ENCODE measurements around the gene SMOC2.

Gene SMOC2

GRCh38 chr6:168541307-168541706 is 100.3 kb downstream of the SMOC2 start:
- H3K9ac ChIP-seq (ENCODE audit: insufficient read length): no peak overlapping the region
- no peaks in the 10 kb centered on the region for H3K9me3 ChIP-seq (ENCODE audit: low read depth, low read length)
- no peak overlapping the region for H3K4me3 ChIP-seq
- H3K27ac ChIP-seq: no peak overlapping the region
- no peaks in the 10 kb centered on the region for H3K36me3 ChIP-seq (ENCODE audit: insufficient read depth, low read length)
- no peak for TF ChIP-seq EZH2 (IDR thresholded peaks at IDR 0.05)
- TF ChIP-seq FOXP2 (optimal IDR thresholded peaks at IDR 0.05; ENCODE audit: control extremely low read depth, extremely low read length, insufficient read depth): no peak
- TF ChIP-seq POLR2AphosphoS5 (IDR thresholded peaks at IDR 0.05; ENCODE audit: borderline replicate concordance, low read depth, low read length): no peak
- DNase-seq (ENCODE audit: low read depth, low spot score): no peak

- no peak for TF ChIP-seq EZH2 (IDR thresholded peaks at IDR 0.05)
- no peak for TF ChIP-seq POLR2AphosphoS5 (IDR thresholded peaks at IDR 0.05; ENCODE audit: borderline replicate concordance, low read depth, low read length)
- TF ChIP-seq FOXP2 (optimal IDR thresholded peaks at IDR 0.05; ENCODE audit: control extremely low read depth, extremely low read length, insufficient read depth): no peak
- H3K36me3 ChIP-seq (ENCODE audit: insufficient read depth, low read length): no peaks in the 10 kb centered on the region
These were observed 101.3 kb downstream of the SMOC2 start for GRCh38 chr6:168542301-168542700.

GRCh38 chr6:168545428-168545827 is 104.4 kb downstream of the SMOC2 start:
- no peak overlapping the region for H3K4me3 ChIP-seq
- TF ChIP-seq FOXP2 (optimal IDR thresholded peaks at IDR 0.05; ENCODE audit: control extremely low read depth, extremely low read length, insufficient read depth) (no peak), EZH2 (IDR thresholded peaks at IDR 0.05) (no peak), POLR2AphosphoS5 (IDR thresholded peaks at IDR 0.05; ENCODE audit: borderline replicate concordance, low read depth, low read length) (no peak)
- no peak for DNase-seq (ENCODE audit: low read depth, low spot score)
- H3K9me3 ChIP-seq (ENCODE audit: low read depth, low read length): no peaks in the 10 kb centered on the region
- no peak overlapping the region for H3K9ac ChIP-seq (ENCODE audit: insufficient read length)
- H3K27ac ChIP-seq: no peak overlapping the region
- no peaks in the 10 kb centered on the region for H3K36me3 ChIP-seq (ENCODE audit: insufficient read depth, low read length)

More at GRCh38 chr6:168542301-168542700, 101.3 kb downstream of the SMOC2 start:
- Histone ChIP-seq H3K9ac (ENCODE audit: insufficient read length) (no peak overlapping the region), H3K9me3 (ENCODE audit: low read depth, low read length) (no peaks in the 10 kb centered on the region), H3K4me3 (peak overlapping the region; percentile 34), H3K27ac (peak overlapping the region; percentile 37; the same call in 1 of the 2 replicates)
- DNase-seq (ENCODE audit: low read depth, low spot score): no peak

- DNase-seq (ENCODE audit: low read depth, low spot score): no peak
- Histone ChIP-seq H3K9ac (ENCODE audit: insufficient read length) (no peak overlapping the region), H3K9me3 (ENCODE audit: low read depth, low read length) (no peaks in the 10 kb centered on the region), H3K36me3 (ENCODE audit: insufficient read depth, low read length) (no peaks in the 10 kb centered on the region), H3K27ac (no peak overlapping the region), H3K4me3 (no peak overlapping the region)
- no peak for TF ChIP-seq POLR2AphosphoS5 (IDR thresholded peaks at IDR 0.05; ENCODE audit: borderline replicate concordance, low read depth, low read length)
- TF ChIP-seq EZH2 (IDR thresholded peaks at IDR 0.05): no peak
- TF ChIP-seq FOXP2 (optimal IDR thresholded peaks at IDR 0.05; ENCODE audit: control extremely low read depth, extremely low read length, insufficient read depth): no peak
These were observed 105.2 kb downstream of the SMOC2 start for GRCh38 chr6:168546151-168546550.

GRCh38 chr6:168546730-168547129 is 105.7 kb downstream of the SMOC2 start:
- Histone ChIP-seq H3K4me3 (no peak overlapping the region), H3K9ac (ENCODE audit: insufficient read length) (no peak overlapping the region), H3K27ac (no peak overlapping the region), H3K36me3 (ENCODE audit: insufficient read depth, low read length) (no peaks in the 10 kb centered on the region), H3K9me3 (ENCODE audit: low read depth, low read length) (no peaks in the 10 kb centered on the region)
- TF ChIP-seq POLR2AphosphoS5 (IDR thresholded peaks at IDR 0.05; ENCODE audit: borderline replicate concordance, low read depth, low read length): no peak
- no peak for TF ChIP-seq EZH2 (IDR thresholded peaks at IDR 0.05)
- no peak for TF ChIP-seq FOXP2 (optimal IDR thresholded peaks at IDR 0.05; ENCODE audit: control extremely low read depth, extremely low read length, insufficient read depth)
- no peak for DNase-seq (ENCODE audit: low read depth, low spot score)

GRCh38 chr6:168550326-168550725 is 109.3 kb downstream of the SMOC2 start:
- TF ChIP-seq FOXP2 (optimal IDR thresholded peaks at IDR 0.05; ENCODE audit: control extremely low read depth, extremely low read length, insufficient read depth) (no peak), EZH2 (IDR thresholded peaks at IDR 0.05) (no peak), POLR2AphosphoS5 (IDR thresholded peaks at IDR 0.05; ENCODE audit: borderline replicate concordance, low read depth, low read length) (no peak)
- Histone ChIP-seq H3K27ac (no peak overlapping the region), H3K36me3 (ENCODE audit: insufficient read depth, low read length) (no peaks in the 10 kb centered on the region), H3K4me3 (no peak overlapping the region), H3K9me3 (ENCODE audit: low read depth, low read length) (no peaks in the 10 kb centered on the region), H3K9ac (ENCODE audit: insufficient read length) (no peak overlapping the region)
- DNase-seq (ENCODE audit: low read depth, low spot score): no peak

- Histone ChIP-seq H3K9ac (ENCODE audit: insufficient read length) (no peak overlapping the region), H3K36me3 (ENCODE audit: insufficient read depth, low read length) (no peaks in the 10 kb centered on the region), H3K27ac (no peak overlapping the region), H3K4me3 (no peak overlapping the region), H3K9me3 (ENCODE audit: low read depth, low read length) (no peaks in the 10 kb centered on the region)
- no peak for DNase-seq (ENCODE audit: low read depth, low spot score)
- no peak for TF ChIP-seq POLR2AphosphoS5 (IDR thresholded peaks at IDR 0.05; ENCODE audit: borderline replicate concordance, low read depth, low read length)
- TF ChIP-seq EZH2 (IDR thresholded peaks at IDR 0.05): no peak
- TF ChIP-seq FOXP2 (optimal IDR thresholded peaks at IDR 0.05; ENCODE audit: control extremely low read depth, extremely low read length, insufficient read depth): no peak
These were observed 113.5 kb downstream of the SMOC2 start for GRCh38 chr6:168554472-168554871.

- H3K9me3 ChIP-seq (ENCODE audit: low read depth, low read length): no peaks in the 10 kb centered on the region
- H3K27ac ChIP-seq: no peak overlapping the region
- H3K36me3 ChIP-seq (ENCODE audit: insufficient read depth, low read length): no peaks in the 10 kb centered on the region
- TF ChIP-seq FOXP2 (optimal IDR thresholded peaks at IDR 0.05; ENCODE audit: control extremely low read depth, extremely low read length, insufficient read depth): no peak
- TF ChIP-seq POLR2AphosphoS5 (IDR thresholded peaks at IDR 0.05; ENCODE audit: borderline replicate concordance, low read depth, low read length): no peak
- no peak for TF ChIP-seq EZH2 (IDR thresholded peaks at IDR 0.05)
- no peak overlapping the region for H3K9ac ChIP-seq (ENCODE audit: insufficient read length)
- no peak for DNase-seq (ENCODE audit: low read depth, low spot score)
- H3K4me3 ChIP-seq: no peak overlapping the region
These were observed 114.1 kb downstream of the SMOC2 start for GRCh38 chr6:168554898-168555617.
